IPS-18c (cell line): Measurements from ENCODE around the gene TBC1D5.

Experiments
- H3K4me3 ChIP-seq: 2 replicates; pipeline ENCODE4 v1.7.0; 2013; ENCODE audit warnings: low read depth, mild to moderate bottlenecking, low read length, moderate library complexity; ENCODE audit not compliant: insufficient read depth
- H3K9me3 ChIP-seq: one replicate; pipeline ENCODE4 v1.6.1; 2013; ENCODE audit warnings: mild to moderate bottlenecking, low read length, moderate library complexity; ENCODE audit not compliant: control insufficient read depth, insufficient read depth

The TBC1D5 gene

GRCh38 chr3:17110660-17111396 lies 631.6 kb downstream of the TBC1D5 start:
- Histone ChIP-seq H3K4me3 (no peak overlapping the region), H3K9me3 (no peaks in the 10 kb centered on the region)
